ENCODE results near the gene EPHB1. TPM values are rescaled to one million over a fixed set of nuclear protein-coding genes. Genes with fewer than 3 reads are reported as not detected.

The EPHB1 gene
- total RNA-seq, 4 donors from 2014 or later = 0.30 to 5.3 (median 2.6) TPM

- no peaks in the 10 kb centered on the region for H3K9me3 ChIP-seq
- no peak overlapping the region for H3K27ac ChIP-seq
- no peaks in the 10 kb centered on the region for H3K4me1 ChIP-seq
- TF ChIP-seq EP300 (IDR thresholded peaks at IDR 0.05) = no peak
- TF ChIP-seq POLR2A (IDR thresholded peaks at IDR 0.05) = no peak
- TF ChIP-seq CTCF (IDR thresholded peaks at IDR 0.05) = no peak
- DNase-seq (ENCODE audit: low spot score in 2 of 2) = no peak
- H3K4me3 ChIP-seq = no peak overlapping the region
- 53 to 60% methylated on average over 1 of the region's 1 CpG for WGBS, 2 donors
- H3K36me3 ChIP-seq = no peaks in the 10 kb centered on the region
- H3K27me3 ChIP-seq = no peaks in the 10 kb centered on the region
Observed at GRCh38 chr3:135083179-135083578, 288.1 kb downstream of the EPHB1 start.

- Histone ChIP-seq H3K9me3 (no peaks in the 10 kb centered on the region), H3K36me3 (no peaks in the 10 kb centered on the region), H3K4me1 (no peaks in the 10 kb centered on the region), H3K27me3 (no peaks in the 10 kb centered on the region), H3K27ac (no peak overlapping the region), H3K4me3 (no peak overlapping the region)
- no peak for DNase-seq (ENCODE audit: low spot score in 2 of 2)
- TF ChIP-seq POLR2A (IDR thresholded peaks at IDR 0.05) (no peak), EP300 (IDR thresholded peaks at IDR 0.05) (no peak), CTCF (IDR thresholded peaks at IDR 0.05) (no peak)
- WGBS, 2 donors = 74 to 82% methylated on average over 1 of the region's 1 CpG
Observed at GRCh38 chr3:135083756-135084155, 288.7 kb downstream of the EPHB1 start.

- DNase-seq (ENCODE audit: low spot score in 2 of 2) = no peak
- 68 to 75% methylated on average over 7 of the region's 7 CpGs for WGBS, 2 donors
Observed at GRCh38 chr3:135084405-135084804, 289.3 kb downstream of the EPHB1 start.

GRCh38 chr3:135084976-135085375 is 289.9 kb downstream of the EPHB1 start:
- no peak for TF ChIP-seq CTCF (IDR thresholded peaks at IDR 0.05)
- no peak for TF ChIP-seq POLR2A (IDR thresholded peaks at IDR 0.05)
- TF ChIP-seq EP300 (IDR thresholded peaks at IDR 0.05) = no peak
- H3K27me3 ChIP-seq = no peaks in the 10 kb centered on the region
- WGBS, 2 donors = 54 to 56% methylated on average over 3 of the region's 3 CpGs
- no peaks in the 10 kb centered on the region for H3K36me3 ChIP-seq
- no peak overlapping the region for H3K4me3 ChIP-seq
- H3K9me3 ChIP-seq = no peaks in the 10 kb centered on the region
- no peak overlapping the region for H3K27ac ChIP-seq
- DNase-seq (ENCODE audit: low spot score in 2 of 2) = no peak
- no peaks in the 10 kb centered on the region for H3K4me1 ChIP-seq

More at GRCh38 chr3:135084405-135084804, 289.3 kb downstream of the EPHB1 start:
- no peaks in the 10 kb centered on the region for H3K36me3 ChIP-seq
- H3K4me3 ChIP-seq = no peak overlapping the region
- no peaks in the 10 kb centered on the region for H3K4me1 ChIP-seq
- no peak for TF ChIP-seq POLR2A (IDR thresholded peaks at IDR 0.05)
- TF ChIP-seq CTCF (IDR thresholded peaks at IDR 0.05) = no peak
- TF ChIP-seq EP300 (IDR thresholded peaks at IDR 0.05) = no peak
- no peaks in the 10 kb centered on the region for H3K9me3 ChIP-seq
- H3K27me3 ChIP-seq = no peaks in the 10 kb centered on the region
- H3K27ac ChIP-seq = no peak overlapping the region

- no peaks in the 10 kb centered on the region for H3K9me3 ChIP-seq
- no peak for TF ChIP-seq POLR2A (IDR thresholded peaks at IDR 0.05)
- TF ChIP-seq CTCF (IDR thresholded peaks at IDR 0.05) = no peak
- TF ChIP-seq EP300 (IDR thresholded peaks at IDR 0.05) = no peak
- 72 to 73% methylated on average over 6 of the region's 6 CpGs for WGBS, 2 donors
- H3K27ac ChIP-seq = no peak overlapping the region
- no peaks in the 10 kb centered on the region for H3K4me1 ChIP-seq
- H3K4me3 ChIP-seq = no peak overlapping the region
- no peaks in the 10 kb centered on the region for H3K36me3 ChIP-seq
- DNase-seq (ENCODE audit: low spot score in 2 of 2) = no peak
- H3K27me3 ChIP-seq = no peaks in the 10 kb centered on the region
Observed at GRCh38 chr3:135085652-135086436, 290.8 kb downstream of the EPHB1 start.
